CD14-positive monocyte (primary cell): Measurements from ENCODE around the gene TLCD3A. TPM values are rescaled to one million over a fixed set of nuclear protein-coding genes. Genes with fewer than 3 reads are reported as not detected.
A peak's percentile ranks its signal among the peaks of the same experiment; 100 is the strongest.

ENCODE experiments used
- DNase-seq, 3 donors: peaks; one replicate each; pipeline ENCODE4 v3.0.0-alpha.2; 2011 to 2022
- H2AFZ ChIP-seq: 2 replicates; pipeline ENCODE4 v1.6.0; 2012; ENCODE audit warnings: mild to moderate bottlenecking, low read depth, low read length, inconsistent platforms; ENCODE audit not compliant: insufficient read depth, poor library complexity, severe bottlenecking
- H3K27ac ChIP-seq, 2 donors: 1 replicate in 1 of 2; 2 replicates in 1 of 2; pipeline ENCODE4 v1.5.1; 2012 to 2013; ENCODE audit warnings: low read length in 2 of 2, control low read depth in 1 of 2, inconsistent platforms in 1 of 2, low read depth in 1 of 2, mild to moderate bottlenecking in 1 of 2
- H3K27me3 ChIP-seq, 2 donors: one replicate each; pipeline versions ENCODE4 v1.6.0 to v1.6.1; 2011 to 2013; ENCODE audit warnings: low read length in 2 of 2; ENCODE audit not compliant: control insufficient read depth in 2 of 2, insufficient read depth in 2 of 2
- H3K36me3 ChIP-seq, 2 donors: replicated peaks in 1 of 2; 1 replicate in 1 of 2; 2 replicates in 1 of 2; pipeline versions ENCODE4 v1.5.1 to v1.6.1; 2012 to 2013; ENCODE audit warnings: low read length in 2 of 2, control low read depth in 1 of 2, inconsistent platforms in 1 of 2, mild to moderate bottlenecking in 1 of 2; ENCODE audit not compliant: insufficient read depth in 2 of 2, control insufficient read depth in 1 of 2
- H3K4me1 ChIP-seq, 2 donors: 1 replicate in 1 of 2; 2 replicates in 1 of 2; pipeline versions ENCODE4 v1.5.1 to v1.6.1; 2012 to 2013; ENCODE audit warnings: low read length in 2 of 2, control low read depth in 1 of 2, inconsistent platforms in 1 of 2, mild to moderate bottlenecking in 1 of 2, moderate library complexity in 1 of 2; ENCODE audit not compliant: insufficient read depth in 2 of 2, control insufficient read depth in 1 of 2
- H3K4me2 ChIP-seq: replicated peaks from 2 replicates; pipeline ENCODE3; 2012; ENCODE audit warnings: low read length, moderate library complexity, mild to moderate bottlenecking; ENCODE audit not compliant: poor library complexity, severe bottlenecking; ENCODE audit errors: extremely low read depth
- H3K4me3 ChIP-seq, 3 experiments: fragments of 200-600 bp in 1 of 3; sonication (generic) in 1 of 3; replicated peaks in 1 of 3; 1 replicate in 2 of 3; 2 replicates in 1 of 3; pipeline ENCODE4 v1.5.1; 2011 to 2013; ENCODE audit warnings: low read length in 3 of 3, mild to moderate bottlenecking in 3 of 3, control low read depth in 2 of 3, low read depth in 2 of 3, inconsistent platforms in 1 of 3, moderate library complexity in 1 of 3
- H3K79me2 ChIP-seq: 2 replicates; pipeline ENCODE4 v1.6.0; 2012; ENCODE audit warnings: mild to moderate bottlenecking, control low read depth, inconsistent platforms, low read length, moderate library complexity; ENCODE audit not compliant: insufficient read depth
- H3K9ac ChIP-seq: 2 replicates; pipeline ENCODE4 v1.6.0; 2017; ENCODE audit warnings: low read length, mild to moderate bottlenecking; ENCODE audit not compliant: insufficient read depth, poor library complexity, severe bottlenecking
- H3K9me3 ChIP-seq, 2 donors: replicated peaks in 1 of 2; 1 replicate in 1 of 2; 2 replicates in 1 of 2; pipeline versions ENCODE4 v1.5.1 to v1.6.1; 2012 to 2013; ENCODE audit warnings: low read length in 2 of 2, control low read depth in 1 of 2; ENCODE audit not compliant: control insufficient read depth in 1 of 2, insufficient read depth in 1 of 2
- H4K20me1 ChIP-seq: 2 replicates; pipeline ENCODE4 v1.6.0; 2012; ENCODE audit warnings: mild to moderate bottlenecking, low read length, control low read depth, moderate library complexity; ENCODE audit not compliant: insufficient read depth
- H3K27ac Mint-ChIP-seq, 7 donors: one replicate each; pipeline ENCODE4 v1.8.0; 2020; ENCODE audit warnings: mild to moderate bottlenecking in 7 of 7, mixed read lengths in 7 of 7, moderate library complexity in 6 of 7, inconsistent platforms in 2 of 7
- H3K27me3 Mint-ChIP-seq, 3 donors: one replicate each; pipeline ENCODE4 v1.8.0; 2021 to 2022; ENCODE audit warnings: low read depth in 3 of 3, mild to moderate bottlenecking in 3 of 3, mixed read lengths in 3 of 3, moderate library complexity in 3 of 3, inconsistent platforms in 1 of 3
- H3K36me3 Mint-ChIP-seq, 2 donors: one replicate each; pipeline ENCODE4 v1.8.0; 2020; ENCODE audit warnings: mixed read lengths in 2 of 2, inconsistent platforms in 1 of 2, mild to moderate bottlenecking in 1 of 2
- H3K4me1 Mint-ChIP-seq: one replicate; pipeline ENCODE4 v1.8.0; 2020; ENCODE audit warnings: mild to moderate bottlenecking, mixed read lengths
- H3K4me3 Mint-ChIP-seq, 2 donors: one replicate each; pipeline ENCODE4 v1.8.0; 2020; ENCODE audit warnings: mild to moderate bottlenecking in 2 of 2, mixed read lengths in 2 of 2, moderate library complexity in 1 of 2
- H3K9me3 Mint-ChIP-seq, 7 donors: one replicate each; pipeline ENCODE4 v1.8.0; 2020 to 2022; ENCODE audit warnings: mixed read lengths in 7 of 7, mild to moderate bottlenecking in 6 of 7, moderate library complexity in 6 of 7, inconsistent platforms in 2 of 7
- WGBS: methylation state at CpG from one replicate; pipeline ENCODE4 v1.1.5; 2013; ENCODE audit warnings: missing lambda C conversion rate; ENCODE audit not compliant: insufficient coverage; 5-methylcytosine and 5-hydroxymethylcytosine counted together
- intact Hi-C, 2 donors: fragments of 100-400 bp; cut with micrococcal nuclease; formaldehyde crosslinking; loops; one replicate each; pipeline versions ENCODE4 v1.15.0 to v1.15.1; 2023
- polyA plus RNA-seq, 3 donors: library from polyadenylated mRNA; depleted of rRNA in 1 of 3; unstranded in 2 of 3; stranded (reverse) in 1 of 3; fragments of 300-500 nt in 2 of 3; fragments of >200 nt in 1 of 3; fragmentation: Illumina TruSeq in 2 of 3; gene quantifications; 1 replicate in 2 of 3; 2 replicates in 1 of 3; pipeline ENCODE4 v1.2.3, GENCODE V29; 2012 to 2021
- TF ChIP-seq, protein P1 (sequence below): fragments of 200-600 bp; IDR thresholded peaks from one replicate; pipeline ENCODE4 v1.8.0; 2022; ENCODE audit warnings: antibody characterized with exemption, mild to moderate bottlenecking

TLCD3A gene
- polyA plus RNA-seq, 3 donors: 0.09 to 1.8 (median 0.13) TPM

DNA sequence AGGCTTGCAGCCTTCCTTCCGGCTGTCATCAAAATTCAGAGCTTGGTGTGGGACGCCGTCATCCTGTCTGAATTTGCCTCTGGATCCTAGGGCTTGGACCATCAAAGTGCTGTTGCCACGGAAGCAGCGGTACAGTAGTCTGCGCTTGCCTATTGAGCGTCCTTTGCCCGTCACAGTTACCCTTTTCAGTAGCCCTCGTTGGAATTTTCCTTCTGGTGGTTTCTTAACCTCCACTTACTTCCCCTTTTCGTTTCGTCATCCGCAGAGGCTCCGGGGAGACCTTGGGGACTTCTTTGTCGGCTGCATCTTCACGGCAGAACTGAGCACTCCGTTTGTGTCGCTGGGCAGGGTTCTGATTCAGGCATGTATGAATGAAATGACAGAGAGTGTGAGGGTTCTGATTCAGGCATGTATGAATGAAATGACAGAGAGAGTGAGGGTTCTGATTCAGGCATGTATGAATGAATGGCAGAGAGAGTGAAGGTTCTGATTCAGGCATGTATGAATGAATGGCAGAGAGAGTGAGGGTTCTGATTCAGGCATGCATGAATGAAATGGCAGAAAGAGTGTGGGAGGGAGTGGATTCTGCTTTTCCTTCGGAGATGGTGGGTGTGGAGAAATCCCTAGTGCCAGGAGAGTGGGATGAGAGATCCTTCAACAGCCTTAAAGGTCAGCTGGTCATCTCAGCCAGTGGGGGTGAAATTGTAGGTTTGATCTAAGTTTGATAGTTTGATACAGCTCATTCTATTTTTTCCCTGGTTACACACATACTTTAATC is 8.0 kb downstream of the TLCD3A start:
- Histone ChIP-seq H3K9me3 (no peaks in the 10 kb centered on the region), H3K36me3 (peaks cover 18 to 36% of the 10 kb centered on the region in 2 donors), H3K27me3 (no peaks in the 10 kb centered on the region), H3K4me3 (peak overlapping the region in 1 of 3 experiments; percentile 46), H3K27ac (peak overlapping the region; percentile 70 to 78), H2AFZ (peak overlapping the region; percentile 54), H3K79me2 (no peaks in the 10 kb centered on the region), H3K4me1 (peaks cover 18% of the 10 kb centered on the region in 2 donors), H3K4me2 (peak overlapping the region; percentile 34), H4K20me1 (no peaks in the 10 kb centered on the region), H3K9ac (no peak overlapping the region)
- peak; percentile 88 to 97 (median 89) for DNase-seq
- H3K9me3 Mint-ChIP-seq: peaks cover 0 to 1% (median 0%) of the 10 kb centered on the region in 7 donors
- intact Hi-C loops: no loop called here
- 8% methylated on average over 13 of the region's 18 CpGs for WGBS
- peak overlapping the region; percentile 67 to 82 for H3K4me3 Mint-ChIP-seq
- H3K27ac Mint-ChIP-seq: peak overlapping the region; percentile 76 to 94 (median 91)
- peaks cover 43 to 44% of the 10 kb centered on the region in 2 donors for H3K36me3 Mint-ChIP-seq
- H3K4me1 Mint-ChIP-seq: peaks cover 18% of the 10 kb centered on the region
- peaks cover 0 to 2% (median 0%) of the 10 kb centered on the region in 3 donors for H3K27me3 Mint-ChIP-seq
- TF ChIP-seq, protein P1, sequence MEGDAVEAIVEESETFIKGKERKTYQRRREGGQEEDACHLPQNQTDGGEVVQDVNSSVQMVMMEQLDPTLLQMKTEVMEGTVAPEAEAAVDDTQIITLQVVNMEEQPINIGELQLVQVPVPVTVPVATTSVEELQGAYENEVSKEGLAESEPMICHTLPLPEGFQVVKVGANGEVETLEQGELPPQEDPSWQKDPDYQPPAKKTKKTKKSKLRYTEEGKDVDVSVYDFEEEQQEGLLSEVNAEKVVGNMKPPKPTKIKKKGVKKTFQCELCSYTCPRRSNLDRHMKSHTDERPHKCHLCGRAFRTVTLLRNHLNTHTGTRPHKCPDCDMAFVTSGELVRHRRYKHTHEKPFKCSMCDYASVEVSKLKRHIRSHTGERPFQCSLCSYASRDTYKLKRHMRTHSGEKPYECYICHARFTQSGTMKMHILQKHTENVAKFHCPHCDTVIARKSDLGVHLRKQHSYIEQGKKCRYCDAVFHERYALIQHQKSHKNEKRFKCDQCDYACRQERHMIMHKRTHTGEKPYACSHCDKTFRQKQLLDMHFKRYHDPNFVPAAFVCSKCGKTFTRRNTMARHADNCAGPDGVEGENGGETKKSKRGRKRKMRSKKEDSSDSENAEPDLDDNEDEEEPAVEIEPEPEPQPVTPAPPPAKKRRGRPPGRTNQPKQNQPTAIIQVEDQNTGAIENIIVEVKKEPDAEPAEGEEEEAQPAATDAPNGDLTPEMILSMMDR: no peak

DNA sequence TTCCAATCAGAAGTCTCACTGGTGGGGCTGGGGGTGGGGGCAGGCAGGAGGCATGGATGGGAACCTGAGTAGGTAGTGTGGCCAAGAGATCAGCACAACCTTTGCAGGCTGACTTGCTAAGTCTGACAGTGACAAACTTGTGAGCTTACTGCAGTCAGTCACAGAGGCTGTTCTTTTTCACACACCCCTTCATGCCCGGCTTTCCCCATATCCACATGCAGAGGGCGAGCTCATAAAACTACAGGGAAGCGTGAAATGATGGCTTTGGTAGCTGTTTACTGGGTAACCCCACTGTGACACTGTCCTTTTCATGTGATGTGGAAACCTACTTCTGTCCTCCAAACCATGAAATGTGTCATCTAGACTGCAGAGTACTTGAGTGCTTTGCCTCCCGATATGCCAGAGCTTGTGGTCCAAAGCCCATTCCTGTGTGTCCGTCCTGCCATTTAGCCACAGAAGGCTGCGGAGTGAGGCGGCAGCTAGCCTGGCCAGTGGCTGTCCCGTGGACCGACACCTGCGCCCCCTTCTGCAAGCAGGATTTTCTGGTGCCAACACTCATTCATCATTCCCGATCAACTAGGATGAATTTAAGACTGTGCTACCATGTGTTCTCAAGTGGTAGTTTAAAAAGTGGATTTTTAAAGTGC is 9.9 kb downstream of the TLCD3A start:
- Histone ChIP-seq H3K79me2 (peaks cover 7% of the 10 kb centered on the region), H2AFZ (no peak overlapping the region), H3K27ac (no peak overlapping the region), H3K9ac (no peak overlapping the region), H3K27me3 (no peaks in the 10 kb centered on the region), H3K9me3 (no peaks in the 10 kb centered on the region), H4K20me1 (no peaks in the 10 kb centered on the region), H3K4me3 (no peak overlapping the region), H3K4me2 (no peak overlapping the region), H3K4me1 (peaks cover 18% of the 10 kb centered on the region in 2 donors), H3K36me3 (peaks cover 36 to 54% of the 10 kb centered on the region in 2 donors)
- WGBS: 97% methylated on average over 9 of the region's 11 CpGs
- Mint-ChIP-seq H3K36me3 (peaks cover 61 to 62% of the 10 kb centered on the region in 2 donors), H3K4me3 (no peak overlapping the region), H3K9me3 (no peaks in the 10 kb centered on the region), H3K27me3 (peaks cover 0 to 2% (median 0%) of the 10 kb centered on the region in 3 donors), H3K27ac (no peak overlapping the region), H3K4me1 (peaks cover 18% of the 10 kb centered on the region)
- DNase-seq: no peak
- intact Hi-C loops: no loop called here
- TF ChIP-seq, protein P1: no peak
